GM12892 (cell line): Measurements from ENCODE around the gene CDH4.

Experiments
- POLR2A ChIP-seq: IDR thresholded peaks from 2 replicates; pipeline ENCODE4 v1.6.1; 2011; ENCODE audit warnings: low read depth, low read length, control low read depth
- POLR2AphosphoS5 ChIP-seq: IDR thresholded peaks from 2 replicates; pipeline ENCODE4 v1.6.1; 2011; ENCODE audit warnings: low read depth, low read length, control low read depth

GRCh38 chr20:61806314-61806713 is 554.3 kb downstream of the CDH4 start:
- no peak for TF ChIP-seq POLR2AphosphoS5
- no peak for TF ChIP-seq POLR2A
